SJCRH30 (cell line): ENCODE measurements around the gene TEX22. TPM values are rescaled to one million over a fixed set of nuclear protein-coding genes. Genes with fewer than 3 reads are reported as not detected.

ENCODE experiments used
- DNase-seq, 2 experiments: peaks; one replicate each; pipeline ENCODE4 v3.0.0-alpha.2; 2015 to 2020
- H3K27ac ChIP-seq: fragments of 250-450 bp; sonication (Bioruptor Pico); 2 replicates; pipeline ENCODE4 v1.5.1; 2020; ENCODE audit warnings: mild to moderate bottlenecking, moderate library complexity
- H3K27me3 ChIP-seq: fragments of 250-450 bp; sonication (Bioruptor Pico); 2 replicates; pipeline ENCODE4 v1.5.1; 2020; ENCODE audit warnings: mild to moderate bottlenecking, moderate library complexity
- H3K36me3 ChIP-seq: fragments of 250-450 bp; sonication (Bioruptor Pico); 2 replicates; pipeline ENCODE4 v1.5.1; 2020; ENCODE audit warnings: mild to moderate bottlenecking, moderate library complexity
- H3K4me1 ChIP-seq: fragments of 250-450 bp; sonication (Bioruptor Pico); 2 replicates; pipeline ENCODE4 v1.5.1; 2020; ENCODE audit warnings: mild to moderate bottlenecking, moderate library complexity
- H3K4me3 ChIP-seq: fragments of 250-450 bp; sonication (Bioruptor Pico); 2 replicates; pipeline ENCODE4 v1.5.1; 2020; ENCODE audit warnings: mild to moderate bottlenecking, moderate library complexity
- H3K9me3 ChIP-seq: fragments of 250-450 bp; sonication (Bioruptor Pico); replicated peaks from 2 replicates; pipeline ENCODE4 v1.5.1; 2020; ENCODE audit warnings: mild to moderate bottlenecking, moderate library complexity
- total RNA-seq: library from RNA; depleted of rRNA; stranded (reverse); fragments of >200 nt; shearing (Covaris generic); gene quantifications from 2 replicates; pipeline ENCODE4 v1.2.3, GENCODE V29; 2014

The TEX22 gene
- total RNA-seq, 1 experiment from 2014 or later = 0.06 TPM

DNA sequence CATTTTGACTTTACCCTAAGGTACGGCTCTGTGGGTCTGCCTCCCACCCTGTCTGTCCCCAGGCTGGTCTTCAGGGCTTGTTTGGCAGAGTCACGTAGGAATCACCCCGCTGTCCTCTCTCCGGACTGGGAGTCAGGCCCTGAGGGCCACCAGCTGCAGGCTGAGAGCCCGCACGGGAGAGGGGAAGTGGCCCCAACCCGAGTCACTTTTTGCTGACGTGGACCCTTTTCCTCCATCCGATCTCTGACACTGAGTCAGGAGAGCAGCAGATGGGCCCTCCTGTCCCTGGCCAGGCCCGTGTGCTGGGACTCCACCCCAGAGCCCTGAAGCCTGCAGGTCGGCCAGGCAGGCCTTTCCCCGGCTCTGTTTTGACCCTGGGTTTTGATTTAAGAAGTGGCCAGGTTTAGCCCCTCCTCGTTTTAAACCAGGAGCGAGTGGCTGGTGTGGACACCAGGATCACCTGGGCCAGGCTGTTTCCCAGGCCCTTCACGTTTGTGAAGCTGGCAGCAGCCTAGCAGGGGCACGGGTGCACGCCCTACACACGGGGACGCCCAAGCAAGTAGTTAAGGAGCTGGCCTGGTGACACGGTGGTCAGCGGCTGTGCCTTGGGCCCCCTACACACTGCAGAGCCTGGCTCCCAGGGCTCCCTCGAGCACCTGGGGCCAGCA lies 12.5 kb upstream of the TEX22 start:
- no peaks in the 10 kb centered on the region for H3K9me3 ChIP-seq
- H3K4me3 ChIP-seq = no peak overlapping the region
- H3K27me3 ChIP-seq = no peaks in the 10 kb centered on the region
- no peak for DNase-seq
- H3K36me3 ChIP-seq = no peaks in the 10 kb centered on the region
- peaks cover 33% of the 10 kb centered on the region for H3K4me1 ChIP-seq
- H3K27ac ChIP-seq = no peak overlapping the region

DNA sequence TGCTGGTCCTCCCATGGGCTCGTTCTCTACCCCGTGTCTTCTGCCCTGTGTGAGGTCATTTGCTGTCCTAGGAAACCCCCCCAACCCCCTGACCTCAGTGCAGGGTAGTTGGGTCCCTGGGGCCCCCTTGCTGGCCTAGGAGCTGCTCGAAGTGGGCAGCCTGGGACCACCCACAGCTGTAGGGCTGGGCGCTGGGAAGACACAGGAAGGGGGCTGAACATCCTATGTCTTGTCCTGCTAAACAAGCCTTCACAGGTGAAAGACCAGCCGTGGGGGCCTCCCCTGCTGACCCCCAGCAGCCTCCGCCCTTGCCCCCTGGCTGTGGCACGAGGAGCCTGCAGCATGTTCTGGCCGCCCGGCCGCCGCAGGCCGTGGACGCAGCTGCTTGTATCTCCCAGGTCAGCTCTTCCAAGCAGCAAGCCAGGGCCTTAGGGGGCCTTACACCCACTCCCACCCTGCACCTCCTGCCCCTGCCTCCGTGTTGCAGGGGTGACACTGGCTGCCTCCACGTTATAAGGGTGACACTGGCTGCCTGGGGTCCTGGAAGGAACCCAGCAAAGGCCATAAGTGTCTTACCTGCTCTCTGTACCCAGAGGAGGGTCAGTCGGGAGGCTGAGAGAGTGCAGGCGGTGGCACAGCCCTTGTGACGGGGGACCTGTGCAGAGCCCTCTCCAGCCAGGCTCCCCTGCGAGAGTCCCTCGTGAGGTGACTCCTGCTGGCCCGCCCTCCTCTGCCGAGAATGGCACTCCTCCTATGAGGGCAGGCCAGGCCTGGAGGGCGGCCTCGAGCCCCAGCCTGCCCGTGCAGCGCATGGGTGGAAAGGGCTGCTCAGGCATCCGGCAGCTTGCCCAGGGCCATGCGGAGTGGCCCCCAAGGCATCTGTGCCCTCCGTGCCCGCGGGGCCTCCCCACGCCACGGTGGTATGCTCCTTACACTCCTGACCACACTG lies 11.5 kb upstream of the TEX22 start:
- H3K9me3 ChIP-seq = no peaks in the 10 kb centered on the region
- H3K36me3 ChIP-seq = no peaks in the 10 kb centered on the region
- H3K27me3 ChIP-seq = no peaks in the 10 kb centered on the region
- peaks cover 33% of the 10 kb centered on the region for H3K4me1 ChIP-seq
- no peak overlapping the region for H3K27ac ChIP-seq
- no peak for DNase-seq
- no peak overlapping the region for H3K4me3 ChIP-seq

DNA sequence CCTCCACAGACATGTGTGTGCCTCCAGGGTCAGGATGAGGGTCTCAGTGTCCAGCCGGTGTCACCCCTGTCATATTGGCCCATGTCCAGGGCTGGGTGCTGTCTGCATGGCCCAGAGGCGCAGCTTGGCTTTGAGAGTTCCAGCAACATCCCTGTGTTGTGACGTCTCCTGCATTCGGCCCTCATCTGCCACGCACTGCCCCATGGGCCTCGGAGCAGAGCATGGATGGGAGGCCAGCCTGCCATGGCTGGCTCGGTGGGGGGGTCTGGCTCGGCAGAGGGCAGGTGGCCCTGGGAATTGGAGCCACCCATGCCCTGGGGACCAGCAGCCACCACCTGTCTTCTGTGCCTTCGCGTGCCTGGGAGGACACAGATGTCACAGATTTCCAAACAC lies 10.8 kb upstream of the TEX22 start:
- no peak overlapping the region for H3K4me3 ChIP-seq
- no peaks in the 10 kb centered on the region for H3K36me3 ChIP-seq
- DNase-seq = peak in 1 of 2 experiments; percentile 27
- H3K9me3 ChIP-seq = no peaks in the 10 kb centered on the region
- H3K27ac ChIP-seq = no peak overlapping the region
- H3K4me1 ChIP-seq = peaks cover 33% of the 10 kb centered on the region
- H3K27me3 ChIP-seq = no peaks in the 10 kb centered on the region

DNA sequence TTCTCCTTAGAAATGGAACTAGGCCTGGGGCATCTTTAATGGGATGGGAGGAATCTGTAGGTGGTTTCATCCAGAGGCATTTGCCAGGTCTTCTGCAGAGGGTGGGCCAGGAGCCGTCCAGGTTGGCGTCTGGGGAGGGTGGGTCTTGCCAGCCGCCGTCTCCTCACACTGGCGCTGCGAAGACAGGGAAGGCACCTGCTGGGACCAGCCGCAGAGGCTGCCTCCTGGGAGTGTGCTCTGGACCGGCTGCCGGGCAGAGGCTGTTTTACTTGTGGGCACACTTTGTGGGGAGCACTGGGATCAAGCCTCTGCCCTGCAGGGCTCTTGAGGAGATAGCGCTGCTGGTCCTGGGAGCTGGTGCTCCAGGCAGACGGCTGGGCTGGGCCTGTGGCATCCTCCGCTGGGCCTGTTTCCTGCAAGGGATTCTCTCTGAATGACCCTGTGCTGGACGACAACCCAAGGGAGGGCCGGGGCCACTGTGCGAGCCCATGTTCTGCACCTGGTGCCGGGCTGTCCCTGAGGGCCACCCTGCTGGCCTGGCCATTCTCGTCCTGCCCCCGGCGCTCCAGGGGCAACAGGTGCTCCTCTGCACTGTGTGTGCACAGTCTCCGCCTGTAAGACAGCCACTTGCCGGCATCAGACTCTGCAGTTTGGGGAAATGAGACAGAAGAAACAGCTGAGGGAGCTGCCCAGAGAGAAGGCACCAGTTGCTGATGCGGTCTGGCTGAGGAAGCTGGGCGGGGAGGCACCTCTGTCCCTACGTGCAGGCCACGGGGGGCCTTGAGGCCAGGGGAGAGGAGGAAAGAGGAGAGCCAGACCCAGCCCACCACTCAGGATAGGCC lies 10.0 kb upstream of the TEX22 start:
- Histone ChIP-seq H3K9me3 (no peaks in the 10 kb centered on the region), H3K27me3 (no peaks in the 10 kb centered on the region), H3K27ac (peak overlapping the region; percentile 60), H3K4me1 (peaks cover 33% of the 10 kb centered on the region), H3K4me3 (no peak overlapping the region), H3K36me3 (no peaks in the 10 kb centered on the region)
- peak; percentile 94 to 96 for DNase-seq

DNA sequence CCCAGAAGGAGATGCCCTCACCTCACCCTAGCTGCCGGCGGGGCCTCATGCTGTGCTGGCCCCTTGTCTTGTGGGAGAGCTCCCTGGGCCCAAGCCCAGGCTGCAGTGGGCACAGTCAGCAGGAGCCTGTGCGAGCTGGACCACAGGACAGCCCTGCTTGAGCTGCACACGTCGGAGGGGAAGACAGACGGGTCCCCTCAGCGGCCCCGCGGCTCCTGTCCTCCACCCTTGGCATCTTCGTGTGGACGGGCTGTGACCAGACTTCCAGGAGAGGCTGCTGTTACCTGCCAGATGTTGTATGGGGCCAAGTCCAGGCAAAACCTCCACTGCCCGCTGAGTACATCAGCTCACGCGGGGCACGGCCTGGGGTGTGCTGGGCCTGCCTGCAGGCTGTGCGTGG lies 9.4 kb upstream of the TEX22 start:
- H3K4me1 ChIP-seq = peaks cover 33% of the 10 kb centered on the region
- H3K36me3 ChIP-seq = no peaks in the 10 kb centered on the region
- no peak overlapping the region for H3K4me3 ChIP-seq
- no peak for DNase-seq
- H3K27ac ChIP-seq = peak overlapping the region; percentile 60
- no peaks in the 10 kb centered on the region for H3K9me3 ChIP-seq
- no peaks in the 10 kb centered on the region for H3K27me3 ChIP-seq

DNA sequence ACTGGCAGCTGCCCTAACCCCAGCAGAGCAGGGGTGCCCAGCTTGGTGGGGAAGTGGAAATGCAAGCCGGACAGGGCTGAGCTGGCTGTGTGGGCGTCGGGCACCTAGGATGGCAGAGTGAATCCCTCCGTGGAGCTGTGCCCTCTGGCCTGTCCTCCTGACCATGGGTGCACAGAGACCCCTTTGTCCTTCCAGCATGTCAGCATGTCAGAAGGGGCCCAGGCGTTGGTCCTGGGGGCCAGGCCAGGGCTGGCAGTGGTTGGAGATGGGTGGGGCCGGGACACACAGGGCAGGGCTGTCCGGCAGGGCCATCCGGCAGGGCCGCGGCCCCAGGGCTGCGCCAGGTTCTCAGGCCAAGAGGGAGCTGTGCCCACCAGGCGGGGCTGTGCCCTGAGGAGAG lies 8.8 kb upstream of the TEX22 start:
- H3K4me1 ChIP-seq = peaks cover 33% of the 10 kb centered on the region
- no peaks in the 10 kb centered on the region for H3K27me3 ChIP-seq
- H3K9me3 ChIP-seq = no peaks in the 10 kb centered on the region
- peak overlapping the region; percentile 60 for H3K27ac ChIP-seq
- H3K4me3 ChIP-seq = no peak overlapping the region
- no peak for DNase-seq
- no peaks in the 10 kb centered on the region for H3K36me3 ChIP-seq

DNA sequence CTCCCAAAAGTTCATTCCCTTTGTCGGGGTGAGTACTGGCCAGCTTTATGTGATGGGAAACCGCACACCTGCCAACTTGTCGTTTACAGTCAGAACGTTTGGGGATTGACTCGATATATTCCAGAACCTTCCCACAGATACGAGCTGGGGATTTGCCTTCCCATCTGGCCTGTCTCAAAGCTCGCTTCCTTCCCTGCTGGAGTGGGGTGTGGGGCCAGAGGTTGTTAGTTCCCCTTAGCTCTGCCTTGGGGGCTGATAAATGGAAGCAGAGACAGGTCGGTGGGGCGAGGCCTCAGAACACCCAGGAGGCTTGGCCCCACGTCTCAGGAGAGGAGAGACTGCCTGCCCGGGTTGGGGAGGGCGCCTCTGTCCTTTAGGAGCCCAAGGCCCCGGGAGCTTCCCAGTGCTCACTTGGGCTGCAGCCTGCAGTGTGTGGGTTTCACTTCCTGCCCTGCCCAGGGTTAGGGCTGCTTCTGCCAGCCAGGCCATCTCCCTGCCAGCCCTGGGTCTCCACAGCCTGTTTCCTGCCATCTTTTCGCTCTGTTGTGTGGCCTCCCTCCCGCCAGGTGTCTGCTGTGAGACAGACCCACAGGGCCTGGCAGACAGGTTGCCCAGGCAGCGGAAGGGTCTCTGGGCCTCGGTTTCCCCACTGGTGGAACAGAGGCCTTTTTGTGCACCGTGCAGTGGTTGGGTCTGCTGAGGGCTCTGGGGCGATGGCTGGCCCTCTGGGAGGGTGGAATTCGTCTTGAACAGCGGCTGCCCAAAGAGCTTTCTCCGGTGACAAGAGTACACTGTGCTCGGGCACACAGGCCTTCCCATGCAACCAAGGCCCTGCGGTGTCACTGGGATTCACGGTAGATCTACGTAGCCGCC lies 8.1 kb upstream of the TEX22 start:
- Histone ChIP-seq H3K27ac (no peak overlapping the region), H3K36me3 (no peaks in the 10 kb centered on the region), H3K4me3 (no peak overlapping the region), H3K9me3 (no peaks in the 10 kb centered on the region), H3K27me3 (no peaks in the 10 kb centered on the region), H3K4me1 (peaks cover 33% of the 10 kb centered on the region)
- DNase-seq = no peak

DNA sequence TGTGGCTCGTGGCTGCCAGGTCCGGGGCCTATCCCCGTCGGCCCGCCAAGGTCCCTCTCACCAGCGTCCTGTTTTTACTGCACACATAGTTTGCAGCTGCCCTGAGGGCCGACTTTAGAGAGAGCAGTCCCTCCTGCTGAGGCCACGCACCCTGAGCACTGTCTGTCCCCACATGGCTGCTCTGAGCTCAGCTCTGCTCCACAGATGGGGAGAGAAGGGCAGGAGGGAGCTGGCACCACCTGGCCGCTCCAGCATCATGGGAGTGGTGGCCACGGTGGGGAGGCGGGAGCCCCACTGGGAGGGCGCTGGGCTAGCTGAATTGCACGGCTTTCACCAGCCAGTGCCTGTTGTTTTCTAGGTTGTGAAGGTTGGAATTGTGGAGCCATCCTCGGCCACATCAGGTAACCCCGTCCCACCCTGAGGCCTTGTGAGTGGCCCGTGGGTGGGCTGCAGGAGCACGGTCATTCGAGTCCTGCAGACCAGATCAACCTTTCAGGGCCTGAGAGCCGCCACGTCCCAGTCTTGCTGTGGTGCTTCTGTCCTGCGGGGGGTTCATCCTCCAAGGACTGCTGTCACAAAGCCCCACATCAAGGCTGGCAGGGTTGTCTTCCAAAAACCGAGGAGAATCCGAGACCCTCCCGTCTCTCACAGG lies 7.4 kb upstream of the TEX22 start:
- Histone ChIP-seq H3K4me3 (no peak overlapping the region), H3K4me1 (peaks cover 34% of the 10 kb centered on the region), H3K27ac (no peak overlapping the region), H3K36me3 (no peaks in the 10 kb centered on the region), H3K27me3 (no peaks in the 10 kb centered on the region), H3K9me3 (no peaks in the 10 kb centered on the region)
- DNase-seq = no peak

DNA sequence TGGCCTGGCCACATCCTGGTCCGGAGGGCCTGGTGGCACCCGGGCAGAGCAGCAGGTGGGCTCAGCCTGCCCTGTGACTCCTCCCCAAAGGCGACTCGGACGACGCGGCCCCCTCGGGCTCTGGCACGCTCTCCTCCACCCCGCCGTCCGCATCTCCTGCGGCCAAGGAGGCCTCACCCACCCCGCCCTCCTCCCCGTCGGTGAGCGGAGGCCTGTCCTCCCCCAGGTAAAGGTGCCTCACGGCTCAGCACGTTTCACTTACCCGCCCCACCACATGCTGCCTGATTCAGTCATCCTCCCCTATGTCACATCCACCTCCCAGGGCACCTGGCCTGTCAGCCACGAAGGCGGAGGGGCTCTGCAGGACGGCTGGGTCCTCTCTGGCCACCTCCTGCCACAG lies 6.8 kb upstream of the TEX22 start:
- H3K27me3 ChIP-seq = no peaks in the 10 kb centered on the region
- no peaks in the 10 kb centered on the region for H3K9me3 ChIP-seq
- no peak overlapping the region for H3K27ac ChIP-seq
- H3K36me3 ChIP-seq = no peaks in the 10 kb centered on the region
- no peak for DNase-seq
- peaks cover 37% of the 10 kb centered on the region for H3K4me1 ChIP-seq
- H3K4me3 ChIP-seq = no peak overlapping the region

DNA sequence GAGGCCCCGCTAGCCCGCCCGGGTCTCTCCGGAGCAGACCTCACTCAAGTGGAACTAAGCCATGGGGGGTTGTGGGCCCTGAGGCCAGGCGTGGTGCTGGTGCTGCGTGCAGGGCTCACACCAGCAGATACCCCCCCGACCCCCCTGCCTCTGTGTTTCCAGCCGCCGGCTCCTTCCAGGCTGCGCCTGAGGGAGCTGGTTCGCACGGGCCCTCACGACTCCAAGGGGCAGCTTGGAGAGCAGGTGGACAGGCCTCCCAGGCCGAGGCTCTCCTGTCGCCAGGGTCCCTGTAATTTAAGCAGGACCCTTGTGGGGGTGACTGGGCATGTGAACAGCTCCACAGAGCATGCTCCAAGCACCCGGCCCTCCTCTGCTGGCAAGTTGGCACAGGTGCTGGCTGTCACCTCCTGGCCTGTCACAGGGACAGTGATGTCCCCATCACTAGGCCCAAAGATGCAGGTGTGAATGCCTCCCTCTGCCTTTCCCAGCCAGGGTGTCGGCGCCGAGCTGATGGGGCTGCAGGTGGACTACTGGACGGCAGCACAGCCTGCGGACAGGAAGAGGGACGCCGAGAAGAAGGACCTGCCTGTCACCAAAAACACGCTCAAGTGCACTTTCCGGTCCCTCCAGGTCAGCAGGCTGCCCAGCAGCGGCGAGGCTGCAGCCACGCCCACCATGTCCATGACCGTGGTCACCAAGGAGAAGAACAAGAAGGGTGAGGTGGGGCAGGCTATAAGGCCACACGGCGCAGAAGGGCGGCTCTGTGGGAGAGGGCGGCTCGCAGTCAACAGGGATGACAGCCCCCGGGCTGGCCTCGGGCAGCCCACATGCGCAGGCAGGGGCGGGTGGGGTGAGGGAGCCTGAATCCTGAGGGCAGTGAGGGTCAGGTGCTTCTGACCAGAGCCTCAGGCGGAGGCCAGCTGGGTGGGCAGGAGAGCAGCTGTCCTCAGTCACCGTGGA lies 5.9 kb upstream of the TEX22 start:
- no peak for DNase-seq
- Histone ChIP-seq H3K27ac (no peak overlapping the region), H3K27me3 (no peaks in the 10 kb centered on the region), H3K9me3 (no peaks in the 10 kb centered on the region), H3K4me1 (peaks cover 31% of the 10 kb centered on the region), H3K36me3 (no peaks in the 10 kb centered on the region), H3K4me3 (no peak overlapping the region)

DNA sequence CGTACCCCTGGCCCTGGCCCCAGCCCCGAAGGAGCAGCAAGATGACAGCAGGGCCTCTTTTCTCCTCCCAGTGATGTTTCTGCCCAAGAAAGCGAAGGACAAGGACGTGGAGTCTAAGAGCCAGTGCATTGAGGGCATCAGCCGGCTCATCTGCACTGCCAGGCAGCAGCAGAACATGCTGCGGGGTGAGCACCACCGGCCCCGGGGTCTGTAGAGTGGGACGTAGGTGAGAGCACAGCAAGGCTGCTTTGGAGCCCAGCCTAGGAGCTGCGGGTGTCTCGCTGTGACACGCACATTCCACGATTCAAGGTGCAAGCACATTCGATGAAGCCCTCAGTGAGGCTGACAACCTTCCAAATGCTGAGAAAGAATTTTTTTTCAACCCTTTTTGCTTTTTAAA lies 5.2 kb upstream of the TEX22 start:
- Histone ChIP-seq H3K4me3 (no peak overlapping the region), H3K27me3 (no peaks in the 10 kb centered on the region), H3K36me3 (no peaks in the 10 kb centered on the region), H3K4me1 (peaks cover 29% of the 10 kb centered on the region), H3K9me3 (no peaks in the 10 kb centered on the region), H3K27ac (no peak overlapping the region)
- DNase-seq = no peak

DNA sequence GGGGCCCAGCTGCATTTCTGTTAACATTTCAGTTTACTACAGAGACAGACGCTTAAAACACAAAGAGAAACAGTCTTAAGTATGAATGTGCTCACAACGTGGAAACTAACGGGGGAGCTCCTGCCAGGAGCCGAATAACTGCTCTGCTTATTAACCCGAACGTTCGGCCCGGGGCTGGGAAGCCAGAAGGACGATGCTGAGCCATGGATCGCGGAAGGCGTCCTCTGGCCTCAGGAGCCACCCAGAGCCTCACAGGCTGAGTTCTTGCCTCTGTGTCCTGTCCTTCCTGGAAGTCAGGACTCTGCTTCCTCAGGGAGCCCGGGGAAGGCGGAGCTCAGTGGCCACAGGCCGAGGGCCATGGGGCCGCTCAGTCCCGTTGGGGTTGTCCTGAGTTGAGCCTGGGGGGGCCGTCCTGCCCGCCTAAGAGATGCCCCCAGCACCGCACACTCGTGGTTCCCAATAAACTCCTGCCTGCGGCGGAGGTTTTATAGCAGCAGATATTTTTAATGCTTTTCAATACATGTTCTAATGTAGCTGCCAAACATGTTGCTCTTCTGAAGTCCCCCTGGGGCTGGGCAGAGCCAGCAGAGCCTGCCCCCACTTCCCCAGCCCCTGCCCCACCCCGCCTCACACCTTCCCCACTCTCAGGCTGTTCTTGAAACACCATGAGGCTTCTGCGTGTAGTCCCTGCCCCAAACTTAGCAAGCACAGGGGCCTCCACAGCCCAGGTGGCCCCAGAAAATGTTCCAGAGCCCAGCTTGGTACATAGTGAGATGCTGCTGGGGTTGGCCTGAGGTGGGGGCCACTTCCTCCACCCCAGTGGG lies 3.4 kb upstream of the TEX22 start:
- Histone ChIP-seq H3K27me3 (no peaks in the 10 kb centered on the region), H3K36me3 (peaks cover 7% of the 10 kb centered on the region), H3K4me3 (no peak overlapping the region), H3K4me1 (peaks cover 17% of the 10 kb centered on the region), H3K27ac (no peak overlapping the region), H3K9me3 (0 out of 2 replicates have a peak, but pooled peaks cover 5% of the 10 kb centered on the region)
- DNase-seq = no peak
